Lower leg skin (tissue), 4 donors: Measurements from ENCODE around the gene PRKD3. TPM values are rescaled to one million over a fixed set of nuclear protein-coding genes. Genes with fewer than 3 reads are reported as not detected.

Experiments
- DNase-seq, 2 donors: peaks; one replicate each; pipeline ENCODE4 v3.0.0-alpha.2; 2019; ENCODE audit warnings: low spot score in 2 of 2
- H3K4me3 ChIP-seq: fragments of 200-600 bp; sonication (generic); 2 replicates; pipeline ENCODE4 v1.5.1; 2017; ENCODE audit warnings: mild to moderate bottlenecking, low read depth; ENCODE audit not compliant: poor library complexity, severe bottlenecking
- CTCF ChIP-seq, 3 donors: fragments of 450-650 bp; IDR thresholded peaks; one replicate each; pipeline ENCODE4 v1.5.1; 2016; ENCODE audit warnings: antibody characterized with exemption in 3 of 3, mild to moderate bottlenecking in 3 of 3, moderate library complexity in 2 of 3
- POLR2A ChIP-seq, 2 donors: fragments of 450-650 bp; IDR thresholded peaks; one replicate each; pipeline ENCODE4 v1.6.1; 2016 to 2017; ENCODE audit warnings: antibody characterized with exemption in 2 of 2, mild to moderate bottlenecking in 1 of 2, moderate library complexity in 1 of 2
- WGBS, 2 donors: methylation state at CpG; one replicate each; pipeline ENCODE4 v1.1.5; 2018; 5-methylcytosine and 5-hydroxymethylcytosine counted together
- intact Hi-C: fragments of 100-400 bp; cut with DNase I; formaldehyde crosslinking; loops from one replicate; pipeline ENCODE4 v1.15.0; 2023; ENCODE audit warnings: low total_unique reads
- total RNA-seq, 4 donors: library from RNA; depleted of rRNA; stranded (reverse); fragments of >200 nt; gene quantifications; one replicate each; pipeline ENCODE4 v1.1.0, GENCODE V29; 2016

Gene PRKD3
- total RNA-seq, 4 donors from 2014 or later: 24.8 to 38.4 (median 30.9) TPM

DNA sequence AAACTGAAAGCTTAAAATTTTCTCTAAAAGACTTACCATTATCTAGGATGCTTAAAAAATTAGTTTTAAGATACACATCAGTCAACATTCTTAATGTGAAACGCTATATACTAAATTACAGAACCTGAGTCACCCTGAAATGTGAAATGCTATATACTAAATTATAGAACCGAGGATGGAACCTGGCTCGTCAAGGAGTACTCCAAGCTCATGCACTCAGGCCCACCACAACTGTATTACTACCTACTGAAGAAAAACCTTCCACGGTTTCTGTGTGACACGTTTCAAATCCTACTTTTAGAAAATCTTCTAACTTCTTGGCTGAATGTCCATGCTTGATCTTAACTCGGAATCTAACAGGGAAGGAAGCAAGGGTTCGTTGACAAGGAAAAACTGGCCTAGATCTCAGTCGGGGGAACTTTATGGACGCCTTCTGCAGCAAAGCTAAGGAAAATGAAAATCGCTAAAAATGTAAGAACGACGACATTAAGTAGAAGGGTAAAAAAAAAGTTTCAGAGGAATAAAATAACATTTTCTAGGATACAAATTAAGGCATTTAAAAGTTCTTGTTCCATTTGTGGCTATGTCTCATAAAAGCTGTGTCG lies 1.4 kb downstream of the PRKD3 start:
- no peak overlapping the region for H3K4me3 ChIP-seq
- intact Hi-C loops: no loop called here
- DNase-seq: no peak
- no peak for TF ChIP-seq POLR2A (IDR thresholded peaks at IDR 0.05)
- no peak for TF ChIP-seq CTCF (IDR thresholded peaks at IDR 0.05)
- WGBS, 2 donors: 9 to 12% methylated on average over 13 of the region's 13 CpGs

GRCh38 chr2:37322368-37322767 lies 2.3 kb downstream of the PRKD3 start:
- H3K4me3 ChIP-seq: no peak overlapping the region
- TF ChIP-seq CTCF (IDR thresholded peaks at IDR 0.05): no peak
- TF ChIP-seq POLR2A (IDR thresholded peaks at IDR 0.05): no peak
- intact Hi-C loops: no loop called here
- no peak for DNase-seq

GRCh38 chr2:37321029-37321682 lies 3.5 kb downstream of the PRKD3 start:
- DNase-seq: no peak
- 67 to 76% methylated on average over 4 of the region's 4 CpGs for WGBS, 2 donors
- TF ChIP-seq CTCF (IDR thresholded peaks at IDR 0.05): no peak
- TF ChIP-seq POLR2A (IDR thresholded peaks at IDR 0.05): no peak
- no peak overlapping the region for H3K4me3 ChIP-seq
- intact Hi-C loops: no loop called here

DNA sequence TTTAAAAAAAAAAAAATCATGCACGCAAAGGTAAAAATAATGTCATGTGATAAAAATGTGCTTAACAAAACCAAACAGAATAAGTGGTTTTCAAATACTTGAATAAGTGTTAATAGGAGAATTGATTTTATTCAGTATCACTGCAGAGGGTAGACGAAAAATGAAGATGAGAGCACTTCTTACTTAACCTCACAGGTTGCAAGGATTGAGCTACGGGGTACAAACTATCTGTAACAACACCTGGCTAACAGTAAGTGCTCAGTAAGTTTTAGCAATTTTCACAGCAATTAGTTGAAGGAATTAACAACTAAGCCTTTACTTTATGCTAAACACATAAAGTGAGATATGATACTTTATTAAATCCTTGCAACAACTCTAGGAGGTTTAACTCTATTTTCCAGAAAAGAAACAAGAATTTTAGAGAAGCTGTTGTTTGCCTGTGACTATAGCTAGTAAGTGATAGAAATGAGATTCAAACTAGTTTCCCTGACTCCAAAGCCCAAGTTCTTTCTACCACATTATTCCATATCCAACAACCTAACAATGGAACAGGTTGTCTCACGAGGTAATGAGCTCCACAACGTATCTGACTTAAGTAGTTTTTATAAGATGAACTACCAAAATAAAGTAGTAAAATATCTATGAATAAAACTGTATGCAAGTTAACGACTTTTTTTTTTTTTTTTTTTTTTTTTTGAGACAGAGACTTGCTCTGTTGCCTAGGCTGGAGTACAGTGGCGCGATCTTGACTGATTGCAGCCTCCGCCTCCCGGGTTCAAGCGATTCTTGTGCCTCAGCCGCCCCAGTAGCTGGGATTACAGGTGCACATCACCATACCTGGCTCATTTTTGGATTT lies 4.7 kb downstream of the PRKD3 start:
- H3K4me3 ChIP-seq: no peak overlapping the region
- 90% methylated on average over 12 of the region's 12 CpGs for WGBS, 2 donors
- no peak for DNase-seq
- TF ChIP-seq POLR2A (IDR thresholded peaks at IDR 0.05): no peak
- TF ChIP-seq CTCF (IDR thresholded peaks at IDR 0.05): no peak
- intact Hi-C loops: no loop called here

- H3K4me3 ChIP-seq: no peak overlapping the region
- intact Hi-C loops: no loop called here
- DNase-seq: no peak
- TF ChIP-seq POLR2A (IDR thresholded peaks at IDR 0.05) (no peak), CTCF (IDR thresholded peaks at IDR 0.05) (no peak)
- 37 to 45% methylated on average over 5 of the region's 5 CpGs for WGBS, 2 donors
Observed at GRCh38 chr2:37318401-37318800, 6.2 kb downstream of the PRKD3 start.
